ENCODE measurements around the gene ADGRL2.

The ADGRL2 gene

GRCh38 chr1:81982523-81982922 is 181.8 kb downstream of the ADGRL2 start:
- FAIRE-seq = no peak
- no peak for TF ChIP-seq PAX5 (IDR thresholded peaks at IDR 0.05; ENCODE audit: insufficient read depth, low read length, severe bottlenecking)
- TF ChIP-seq TAF1 (IDR thresholded peaks at IDR 0.05; ENCODE audit: low read depth, low read length) = no peak
- no peak for TF ChIP-seq POU2F2 (IDR thresholded peaks at IDR 0.05; ENCODE audit: low read depth, low read length)
- TF ChIP-seq POLR2AphosphoS5 (IDR thresholded peaks at IDR 0.05; ENCODE audit: low read depth, low read length) = no peak
- DNase-seq (ENCODE audit: insufficient read length, low spot score) = no peak

GRCh38 chr1:81989524-81989923 is 188.8 kb downstream of the ADGRL2 start:
- TF ChIP-seq SPI1 (IDR thresholded peaks at IDR 0.05; ENCODE audit: low read depth, low read length) (no peak), POLR2AphosphoS5 (IDR thresholded peaks at IDR 0.05; ENCODE audit: low read depth, low read length) (no peak), POU2F2 (IDR thresholded peaks at IDR 0.05; ENCODE audit: low read depth, low read length) (no peak), PAX5 (IDR thresholded peaks at IDR 0.05; ENCODE audit: insufficient read depth, low read length, severe bottlenecking) (no peak), TAF1 (IDR thresholded peaks at IDR 0.05; ENCODE audit: low read depth, low read length) (no peak), POLR2A (IDR thresholded peaks at IDR 0.05; ENCODE audit: low read depth, low read length) (no peak)
- DNase-seq (ENCODE audit: insufficient read length, low spot score) = no peak
- FAIRE-seq = no peak

- FAIRE-seq (no peak), DNase-seq (ENCODE audit: insufficient read length, low spot score) (no peak)
- no peak for TF ChIP-seq SPI1 (IDR thresholded peaks at IDR 0.05; ENCODE audit: low read depth, low read length)
- TF ChIP-seq TAF1 (IDR thresholded peaks at IDR 0.05; ENCODE audit: low read depth, low read length) = no peak
- no peak for TF ChIP-seq POLR2A (IDR thresholded peaks at IDR 0.05; ENCODE audit: low read depth, low read length)
- TF ChIP-seq POU2F2 (IDR thresholded peaks at IDR 0.05; ENCODE audit: low read depth, low read length) = no peak
- TF ChIP-seq PAX5 (IDR thresholded peaks at IDR 0.05; ENCODE audit: insufficient read depth, low read length, severe bottlenecking) = no peak
- TF ChIP-seq POLR2AphosphoS5 (IDR thresholded peaks at IDR 0.05; ENCODE audit: low read depth, low read length) = no peak
These were observed 189.5 kb downstream of the ADGRL2 start for GRCh38 chr1:81990241-81990640.

- TF ChIP-seq SPI1 (IDR thresholded peaks at IDR 0.05; ENCODE audit: low read depth, low read length) = no peak
- no peak for TF ChIP-seq PAX5 (IDR thresholded peaks at IDR 0.05; ENCODE audit: insufficient read depth, low read length, severe bottlenecking)
- no peak for TF ChIP-seq TAF1 (IDR thresholded peaks at IDR 0.05; ENCODE audit: low read depth, low read length)
- TF ChIP-seq POLR2AphosphoS5 (IDR thresholded peaks at IDR 0.05; ENCODE audit: low read depth, low read length) = no peak
- TF ChIP-seq POU2F2 (IDR thresholded peaks at IDR 0.05; ENCODE audit: low read depth, low read length) = no peak
- no peak for TF ChIP-seq POLR2A (IDR thresholded peaks at IDR 0.05; ENCODE audit: low read depth, low read length)
- DNase-seq (ENCODE audit: insufficient read length, low spot score) (no peak), FAIRE-seq (no peak)
These were observed 197.4 kb downstream of the ADGRL2 start for GRCh38 chr1:81998165-81998564.

GRCh38 chr1:81999364-81999763 is 198.6 kb downstream of the ADGRL2 start:
- no peak for FAIRE-seq

GRCh38 chr1:82000221-82000620 is 199.5 kb downstream of the ADGRL2 start:
- no peak for FAIRE-seq
- TF ChIP-seq PAX5 (IDR thresholded peaks at IDR 0.05; ENCODE audit: insufficient read depth, low read length, severe bottlenecking) (no peak), SPI1 (IDR thresholded peaks at IDR 0.05; ENCODE audit: low read depth, low read length) (no peak), POLR2AphosphoS5 (IDR thresholded peaks at IDR 0.05; ENCODE audit: low read depth, low read length) (no peak), POLR2A (IDR thresholded peaks at IDR 0.05; ENCODE audit: low read depth, low read length) (no peak), POU2F2 (IDR thresholded peaks at IDR 0.05; ENCODE audit: low read depth, low read length) (no peak), TAF1 (IDR thresholded peaks at IDR 0.05; ENCODE audit: low read depth, low read length) (no peak)
- no peak for DNase-seq (ENCODE audit: insufficient read length, low spot score)

More at GRCh38 chr1:81999364-81999763, 198.6 kb downstream of the ADGRL2 start:
- DNase-seq (ENCODE audit: insufficient read length, low spot score) = no peak
- no peak for TF ChIP-seq POLR2A (IDR thresholded peaks at IDR 0.05; ENCODE audit: low read depth, low read length)
- TF ChIP-seq POU2F2 (IDR thresholded peaks at IDR 0.05; ENCODE audit: low read depth, low read length) = no peak
- TF ChIP-seq TAF1 (IDR thresholded peaks at IDR 0.05; ENCODE audit: low read depth, low read length) = no peak
- no peak for TF ChIP-seq POLR2AphosphoS5 (IDR thresholded peaks at IDR 0.05; ENCODE audit: low read depth, low read length)
- TF ChIP-seq PAX5 (IDR thresholded peaks at IDR 0.05; ENCODE audit: insufficient read depth, low read length, severe bottlenecking) = no peak
- no peak for TF ChIP-seq SPI1 (IDR thresholded peaks at IDR 0.05; ENCODE audit: low read depth, low read length)

GRCh38 chr1:82001345-82001744 is 200.6 kb downstream of the ADGRL2 start:
- DNase-seq (ENCODE audit: insufficient read length, low spot score) (no peak), FAIRE-seq (no peak)
- TF ChIP-seq SPI1 (IDR thresholded peaks at IDR 0.05; ENCODE audit: low read depth, low read length) (no peak), POU2F2 (IDR thresholded peaks at IDR 0.05; ENCODE audit: low read depth, low read length) (no peak), POLR2A (IDR thresholded peaks at IDR 0.05; ENCODE audit: low read depth, low read length) (no peak), PAX5 (IDR thresholded peaks at IDR 0.05; ENCODE audit: insufficient read depth, low read length, severe bottlenecking) (no peak), TAF1 (IDR thresholded peaks at IDR 0.05; ENCODE audit: low read depth, low read length) (no peak), POLR2AphosphoS5 (IDR thresholded peaks at IDR 0.05; ENCODE audit: low read depth, low read length) (no peak)

- DNase-seq (ENCODE audit: insufficient read length, low spot score) (no peak), FAIRE-seq (no peak)
- no peak for TF ChIP-seq TAF1 (IDR thresholded peaks at IDR 0.05; ENCODE audit: low read depth, low read length)
- no peak for TF ChIP-seq POLR2AphosphoS5 (IDR thresholded peaks at IDR 0.05; ENCODE audit: low read depth, low read length)
- no peak for TF ChIP-seq POU2F2 (IDR thresholded peaks at IDR 0.05; ENCODE audit: low read depth, low read length)
- TF ChIP-seq PAX5 (IDR thresholded peaks at IDR 0.05; ENCODE audit: insufficient read depth, low read length, severe bottlenecking) = no peak
- TF ChIP-seq SPI1 (IDR thresholded peaks at IDR 0.05; ENCODE audit: low read depth, low read length) = no peak
- no peak for TF ChIP-seq POLR2A (IDR thresholded peaks at IDR 0.05; ENCODE audit: low read depth, low read length)
These were observed 207.1 kb downstream of the ADGRL2 start for GRCh38 chr1:82007804-82008203.

GRCh38 chr1:82013702-82014101 is 213.0 kb downstream of the ADGRL2 start:
- no peak for TF ChIP-seq POLR2A (IDR thresholded peaks at IDR 0.05; ENCODE audit: low read depth, low read length)
- TF ChIP-seq POLR2AphosphoS5 (IDR thresholded peaks at IDR 0.05; ENCODE audit: low read depth, low read length) = no peak
- no peak for TF ChIP-seq SPI1 (IDR thresholded peaks at IDR 0.05; ENCODE audit: low read depth, low read length)
- TF ChIP-seq TAF1 (IDR thresholded peaks at IDR 0.05; ENCODE audit: low read depth, low read length) = no peak
- TF ChIP-seq PAX5 (IDR thresholded peaks at IDR 0.05; ENCODE audit: insufficient read depth, low read length, severe bottlenecking) = no peak
- TF ChIP-seq POU2F2 (IDR thresholded peaks at IDR 0.05; ENCODE audit: low read depth, low read length) = no peak
- no peak for FAIRE-seq
- DNase-seq (ENCODE audit: insufficient read length, low spot score) = no peak

- FAIRE-seq = no peak
- TF ChIP-seq POLR2AphosphoS5 (IDR thresholded peaks at IDR 0.05; ENCODE audit: low read depth, low read length) = no peak
- no peak for TF ChIP-seq POLR2A (IDR thresholded peaks at IDR 0.05; ENCODE audit: low read depth, low read length)
- TF ChIP-seq SPI1 (IDR thresholded peaks at IDR 0.05; ENCODE audit: low read depth, low read length) = no peak
- TF ChIP-seq TAF1 (IDR thresholded peaks at IDR 0.05; ENCODE audit: low read depth, low read length) = no peak
- TF ChIP-seq POU2F2 (IDR thresholded peaks at IDR 0.05; ENCODE audit: low read depth, low read length) = no peak
- no peak for TF ChIP-seq PAX5 (IDR thresholded peaks at IDR 0.05; ENCODE audit: insufficient read depth, low read length, severe bottlenecking)
- DNase-seq (ENCODE audit: insufficient read length, low spot score) = no peak
These were observed 214.7 kb downstream of the ADGRL2 start for GRCh38 chr1:82015444-82015843.
